DMS153 treated with DMSO at 0.1 percent for 48 hours (cell line): Measurements from ENCODE around the gene METTL2A.
"Not testable (repeated sequence)": the region's sequence is repeated elsewhere in the genome, so short reads cannot be mapped to it uniquely, and the experiment has no call there.

ENCODE experiments used
- DNase-seq: peaks from one replicate; lab custom pipeline; 2025; ENCODE audit not compliant: unreplicated experiment; lab: John Stamatoyannopoulos, UW

The METTL2A gene, protein sequence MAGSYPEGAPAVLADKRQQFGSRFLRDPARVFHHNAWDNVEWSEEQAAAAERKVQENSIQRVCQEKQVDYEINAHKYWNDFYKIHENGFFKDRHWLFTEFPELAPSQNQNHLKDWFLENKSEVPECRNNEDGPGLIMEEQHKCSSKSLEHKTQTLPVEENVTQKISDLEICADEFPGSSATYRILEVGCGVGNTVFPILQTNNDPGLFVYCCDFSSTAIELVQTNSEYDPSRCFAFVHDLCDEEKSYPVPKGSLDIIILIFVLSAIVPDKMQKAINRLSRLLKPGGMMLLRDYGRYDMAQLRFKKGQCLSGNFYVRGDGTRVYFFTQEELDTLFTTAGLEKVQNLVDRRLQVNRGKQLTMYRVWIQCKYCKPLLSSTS

GRCh38 chr17:62423647-62424461, at the start of gene METTL2A:
Gene METTL2A (plus strand): TSS chr17:62423897. CDS start chr17:62423903, 6 bp downstream.
- DNase-seq = peak; percentile 87

DNA sequence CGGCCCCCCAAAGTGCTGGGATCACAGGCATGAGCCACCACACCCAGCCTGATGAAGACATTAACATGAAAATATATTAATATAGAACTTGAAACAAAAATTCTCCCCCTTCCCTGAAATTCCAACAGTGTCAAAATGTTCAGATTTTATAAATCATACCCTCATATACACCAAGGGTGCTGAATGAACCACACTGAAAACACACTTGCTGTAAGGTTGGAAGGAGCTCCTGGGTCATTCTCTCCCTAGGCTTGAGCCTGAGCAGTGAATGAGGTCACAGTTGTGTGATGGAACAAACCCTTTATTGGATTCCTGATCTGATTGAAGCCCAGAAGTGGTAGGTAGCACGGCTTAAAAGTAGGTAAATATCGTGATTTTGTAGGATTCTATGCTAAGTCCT, 43.4 kb upstream of the METTL2A start, which contains the start of gene EFCAB3:
EFCAB3 (plus strand) TSS at position 301 of the 400 bp plus-strand sequence. CDS start 2,427 bp downstream, outside the sequence.
- DNase-seq = no peak

GRCh38 chr17:62381561-62381960, 42.1 kb upstream of the METTL2A start:
- no peak for DNase-seq

DNA sequence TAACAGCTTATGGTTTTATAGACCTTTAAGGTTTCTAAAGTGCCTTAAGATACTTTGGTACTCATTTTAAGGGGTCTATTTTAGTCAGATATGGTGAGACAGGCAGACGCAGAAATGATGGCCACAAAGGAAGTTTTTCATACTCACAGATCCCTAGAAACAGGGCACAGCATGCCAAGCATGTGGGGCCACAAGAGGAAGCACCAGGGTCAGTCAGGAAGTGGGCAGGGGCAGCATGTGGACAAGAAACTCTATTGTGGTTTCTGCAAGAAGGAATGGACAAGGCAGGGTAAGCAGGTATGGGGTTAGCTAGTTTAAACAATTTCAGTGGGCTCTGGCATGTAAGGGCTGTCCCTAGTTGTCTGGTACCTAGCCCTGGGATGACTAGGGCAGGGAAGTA, 34.8 kb upstream of the METTL2A start:
- no peak for DNase-seq

- DNase-seq = no peak
Observed at GRCh38 chr17:62392908-62393307, 30.8 kb upstream of the METTL2A start.

- no peak for DNase-seq
Observed at GRCh38 chr17:62398891-62399290, 24.8 kb upstream of the METTL2A start.

- DNase-seq = no peak
Observed at GRCh38 chr17:62405451-62405850, 18.2 kb upstream of the METTL2A start.

DNA sequence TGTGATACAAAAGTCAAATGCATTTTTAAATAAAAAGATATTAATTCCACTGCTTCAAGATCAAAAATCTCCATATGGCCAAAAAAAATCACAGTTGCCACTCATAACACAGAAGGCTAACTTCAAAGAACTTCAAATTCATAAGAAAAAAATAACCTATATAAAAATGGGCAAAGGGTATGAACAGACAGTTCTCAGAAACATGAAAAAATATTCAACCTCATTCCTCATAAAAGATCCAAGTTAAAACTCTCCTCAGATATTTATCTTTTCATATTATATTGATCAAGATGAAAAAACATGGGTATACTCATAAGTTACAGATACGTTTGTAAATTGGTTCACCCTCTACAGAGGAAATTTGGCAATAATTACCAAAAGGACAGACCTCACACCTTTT, 10.6 kb upstream of the METTL2A start:
- DNase-seq = not testable (repeated sequence)

- not testable (repeated sequence) for DNase-seq
Observed at GRCh38 chr17:62426214-62426613, 2.5 kb downstream of the METTL2A start.

DNA sequence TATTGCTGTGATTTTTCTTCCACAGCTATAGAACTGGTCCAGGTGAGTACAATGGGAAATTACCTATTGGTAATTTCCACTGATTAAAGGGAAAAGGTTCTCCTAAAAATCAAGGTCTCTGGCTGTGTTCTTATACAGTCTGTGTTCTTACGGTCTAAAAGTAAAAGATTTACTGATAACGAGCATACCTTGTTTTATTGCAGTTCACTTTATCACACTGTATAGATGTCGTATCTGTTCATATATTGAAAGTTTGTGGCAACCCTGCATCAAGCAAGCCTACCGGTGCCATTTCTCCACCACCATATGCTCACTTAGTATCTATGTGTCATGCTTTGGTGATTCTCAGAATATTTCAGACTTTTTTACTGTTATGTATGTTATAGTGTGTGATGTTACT, 11.6 kb downstream of the METTL2A start:
- DNase-seq = not testable (repeated sequence)

DNA sequence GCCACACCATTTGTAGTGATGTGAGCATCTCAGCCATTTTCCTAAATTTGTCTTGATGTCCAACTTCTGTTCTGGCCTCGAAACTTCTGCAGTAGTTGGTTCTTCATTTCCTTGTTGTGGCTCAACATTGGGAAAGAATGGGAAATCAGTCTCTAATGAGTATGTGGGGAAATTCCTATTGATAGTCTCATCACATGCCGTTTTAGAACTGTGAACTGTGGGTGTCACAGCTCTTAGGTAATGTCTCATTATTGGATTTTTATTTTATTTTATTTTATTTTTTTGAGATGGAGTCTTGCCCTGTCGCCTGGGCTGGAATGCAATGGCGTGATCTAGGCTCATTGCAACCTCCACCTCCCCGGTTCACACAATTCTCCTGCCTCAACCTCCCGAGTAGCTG, 17.5 kb downstream of the METTL2A start:
- DNase-seq = not testable (repeated sequence)

DNA sequence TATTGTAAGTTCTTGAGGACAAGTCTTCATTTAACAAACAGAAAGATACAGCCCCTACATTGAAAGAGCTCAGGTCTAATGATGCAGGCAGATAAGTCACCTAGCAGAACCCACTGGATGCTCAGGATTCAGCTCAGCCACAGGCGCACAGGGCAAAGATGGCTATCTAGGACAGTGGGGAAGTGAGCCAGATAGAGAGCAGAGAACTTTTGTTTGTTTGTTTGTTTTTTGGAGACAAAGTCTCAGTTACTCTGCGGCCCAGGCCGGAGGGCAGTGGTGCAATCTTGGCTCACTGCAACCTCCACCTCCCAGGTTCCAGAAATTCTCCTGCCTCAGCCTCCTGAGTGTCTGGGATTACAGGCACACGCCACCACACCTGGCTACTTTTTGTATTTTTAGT, 20.4 kb downstream of the METTL2A start:
- no peak for DNase-seq

- not testable (repeated sequence) for DNase-seq
Observed at GRCh38 chr17:62445791-62446190, 22.1 kb downstream of the METTL2A start.

GRCh38 chr17:62452195-62452594, 28.5 kb downstream of the METTL2A start:
- not testable (repeated sequence) for DNase-seq

GRCh38 chr17:62453041-62453440, 29.3 kb downstream of the METTL2A start:
- DNase-seq = not testable (repeated sequence)

GRCh38 chr17:62453656-62454055, 30.0 kb downstream of the METTL2A start:
- not testable (repeated sequence) for DNase-seq

DNA sequence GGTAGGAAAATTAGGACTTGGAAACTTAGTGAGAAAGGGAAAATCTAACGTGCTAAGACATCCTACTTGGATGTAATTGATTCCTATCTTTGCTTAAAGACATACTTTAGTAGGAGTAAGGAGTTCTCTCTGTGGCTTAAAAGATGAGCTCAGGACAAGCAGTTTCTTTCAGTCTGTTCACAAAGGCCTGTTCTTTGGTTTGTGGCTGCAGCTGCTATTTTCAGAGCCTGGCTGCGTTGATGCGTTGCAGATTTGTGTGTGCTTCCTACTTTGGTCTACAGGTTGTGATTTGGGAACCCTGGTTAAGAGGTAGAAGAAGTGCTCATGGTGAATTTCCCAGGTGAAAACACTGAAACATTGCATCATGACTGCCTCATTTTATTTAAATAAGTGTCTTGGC, 30.4 kb downstream of the METTL2A start:
- not testable (repeated sequence) for DNase-seq

DNA sequence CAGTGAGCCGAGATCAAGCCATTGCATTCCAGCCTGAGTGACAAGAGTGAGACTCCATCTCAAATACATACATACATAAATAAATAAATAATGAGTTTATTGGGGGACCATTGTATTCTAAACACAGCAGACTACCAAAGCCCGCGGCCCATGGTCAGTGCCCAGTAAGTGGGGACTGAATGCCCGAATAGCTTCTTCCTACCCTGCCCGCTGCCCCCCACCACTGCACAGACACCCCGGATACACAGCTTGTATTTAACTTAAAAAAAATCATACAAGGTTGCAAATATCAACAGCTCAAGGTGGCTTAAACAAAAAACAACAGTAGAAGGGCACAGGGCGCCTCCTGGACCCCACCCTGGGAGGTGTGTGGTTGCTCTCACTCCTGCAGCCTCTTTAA, 32.3 kb downstream of the METTL2A start:
- DNase-seq = no peak

- not testable (repeated sequence) for DNase-seq
Observed at GRCh38 chr17:62458483-62458882, 34.8 kb downstream of the METTL2A start.

DNA sequence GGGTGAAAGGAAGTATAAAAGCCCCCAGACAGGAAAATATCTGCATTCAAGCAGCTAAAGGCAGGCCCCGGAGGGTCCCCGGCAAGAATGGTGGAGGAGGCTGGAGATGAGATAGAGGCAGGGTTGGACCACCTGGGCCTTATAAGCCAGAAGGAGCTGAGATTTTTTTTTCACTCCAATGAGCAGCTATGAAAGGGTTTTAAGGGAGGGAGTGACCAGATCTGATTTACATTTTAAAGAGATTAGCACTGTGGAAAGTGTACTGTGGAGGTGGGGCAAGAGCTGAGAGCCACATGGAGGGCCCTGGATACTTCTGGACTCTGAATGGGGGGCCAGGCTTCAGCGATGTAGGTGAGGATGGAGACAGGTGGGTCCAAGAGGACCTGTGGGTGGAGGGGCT, 40.7 kb downstream of the METTL2A start:
- DNase-seq = not testable (repeated sequence)

- DNase-seq = not testable (repeated sequence)
Observed at GRCh38 chr17:62465271-62465670, 41.6 kb downstream of the METTL2A start.
